Prostate gland (tissue), 2 donors: ENCODE measurements around the gene WDFY2.

Experiments used
- CTCF ChIP-seq, 4 experiments: fragments of 200-600 bp in 2 of 4; fragments of 450-650 bp in 2 of 4; sonication (generic) in 2 of 4; IDR thresholded peaks; 1 replicate in 3 of 4; 2 replicates in 1 of 4; pipeline ENCODE4 v1.5.1; 2016 to 2019; ENCODE audit warnings: antibody characterized with exemption in 4 of 4, mild to moderate bottlenecking in 2 of 4, moderate library complexity in 2 of 4
- POLR2A ChIP-seq: fragments of 450-650 bp; IDR thresholded peaks from one replicate; pipeline ENCODE4 v1.6.1; 2016; ENCODE audit warnings: antibody characterized with exemption, mild to moderate bottlenecking
- POLR2AphosphoS5 ChIP-seq: sonication (generic); formaldehyde crosslinking; IDR thresholded peaks from one replicate; pipeline ENCODE4 v1.6.1; 2017; ENCODE audit warnings: antibody characterized with exemption

GRCh38 chr13:51723529-51723928 lies 139.3 kb downstream of the WDFY2 start:
- TF ChIP-seq POLR2AphosphoS5 (no peak), CTCF (IDR thresholded peaks at IDR 0.05) (no peak), POLR2A (no peak)
